Uterus (tissue), 2 donors: ENCODE results near the gene UCKL1.

Experiments used
- CTCF ChIP-seq, 4 experiments: fragments of 200-600 bp in 2 of 4; fragments of 450-650 bp in 2 of 4; sonication (generic) in 2 of 4; IDR thresholded peaks; one replicate each; pipeline ENCODE4 v1.5.1; 2016 to 2019; ENCODE audit warnings: antibody characterized with exemption in 4 of 4, mild to moderate bottlenecking in 2 of 4, moderate library complexity in 1 of 4
- POLR2A ChIP-seq, 2 donors: fragments of 450-650 bp; IDR thresholded peaks; one replicate each; pipeline ENCODE4 v1.6.1; 2016; ENCODE audit warnings: antibody characterized with exemption in 2 of 2, mild to moderate bottlenecking in 1 of 2, moderate library complexity in 1 of 2

GRCh38 chr20:63908008-63908682 lies 48.1 kb downstream of the UCKL1 start:
- TF ChIP-seq POLR2A (IDR thresholded peaks at IDR 0.05) (no peak), CTCF (IDR thresholded peaks at IDR 0.05) (no peak)
